HepG2 (cell line): ENCODE results near the gene ADIRF.

Experiments used
- CREB1 ChIP-seq, 2 experiments: fragments of 450-650 bp in 1 of 2; IDR thresholded peaks; 2 replicates each; pipeline ENCODE4 v1.6.1; 2016 to 2017; ENCODE audit warnings: control low read depth in 1 of 2, mild to moderate bottlenecking in 1 of 2, missing compliant biosample characterization in 1 of 2, missing genetic modification characterization in 1 of 2
- EED ChIP-seq: sonication (generic); formaldehyde crosslinking; IDR thresholded peaks from 2 replicates; pipeline ENCODE4 v1.5.0; 2020; ENCODE audit warnings: mild to moderate bottlenecking, missing genetic modification reagents
- ELF4 ChIP-seq: sonication (generic); formaldehyde crosslinking; IDR thresholded peaks from 2 replicates; pipeline ENCODE4 v1.5.0; 2020; ENCODE audit warnings: missing genetic modification reagents, mild to moderate bottlenecking, moderate library complexity, borderline replicate concordance
- EZH2 ChIP-seq: conservative IDR thresholded peaks from 2 replicates; pipeline ENCODE4 v1.6.1; 2012; ENCODE audit warnings: mild to moderate bottlenecking, low read depth, low read length, moderate library complexity
- FOXM1 ChIP-seq: sonication (generic); formaldehyde crosslinking; IDR thresholded peaks from 2 replicates; pipeline ENCODE4 v1.5.0; 2020; ENCODE audit warnings: missing genetic modification reagents
- HDAC2 ChIP-seq: sonication (generic); formaldehyde crosslinking; IDR thresholded peaks from 2 replicates; pipeline ENCODE4 v1.4.0; 2020; ENCODE audit warnings: missing genetic modification reagents
- JUN ChIP-seq: sonication (generic); formaldehyde crosslinking; IDR thresholded peaks from 2 replicates; pipeline ENCODE4 v1.4.0; 2020; ENCODE audit warnings: mild to moderate bottlenecking, missing genetic modification reagents
- MBD4 ChIP-seq: IDR thresholded peaks from 2 replicates; pipeline ENCODE4 v1.6.1; 2012; ENCODE audit warnings: low read length, inconsistent platforms, borderline replicate concordance
- POLR2A ChIP-seq, 2 experiments: IDR thresholded peaks; 2 replicates each; pipeline ENCODE4 v1.6.1; 2011; ENCODE audit warnings: low read depth in 2 of 2, low read length in 2 of 2, mild to moderate bottlenecking in 1 of 2, moderate library complexity in 1 of 2; ENCODE audit not compliant: insufficient read depth in 1 of 2
- POLR2AphosphoS2 ChIP-seq: IDR thresholded peaks from 2 replicates; pipeline ENCODE4 v1.6.1; 2011; ENCODE audit warnings: low read depth, low read length, improper control_type of control experiment
- TF ChIP-seq, protein P1 (sequence below): sonication (generic); formaldehyde crosslinking; IDR thresholded peaks from 2 replicates; pipeline ENCODE4 v1.5.0; 2020; ENCODE audit warnings: mild to moderate bottlenecking, missing genetic modification reagents, moderate library complexity
- TF ChIP-seq, protein P2 (sequence below): sonication (generic); formaldehyde crosslinking; IDR thresholded peaks from 2 replicates; pipeline ENCODE4 v1.5.1; 2020; ENCODE audit warnings: missing genetic modification reagents, mild to moderate bottlenecking, borderline replicate concordance

DNA sequence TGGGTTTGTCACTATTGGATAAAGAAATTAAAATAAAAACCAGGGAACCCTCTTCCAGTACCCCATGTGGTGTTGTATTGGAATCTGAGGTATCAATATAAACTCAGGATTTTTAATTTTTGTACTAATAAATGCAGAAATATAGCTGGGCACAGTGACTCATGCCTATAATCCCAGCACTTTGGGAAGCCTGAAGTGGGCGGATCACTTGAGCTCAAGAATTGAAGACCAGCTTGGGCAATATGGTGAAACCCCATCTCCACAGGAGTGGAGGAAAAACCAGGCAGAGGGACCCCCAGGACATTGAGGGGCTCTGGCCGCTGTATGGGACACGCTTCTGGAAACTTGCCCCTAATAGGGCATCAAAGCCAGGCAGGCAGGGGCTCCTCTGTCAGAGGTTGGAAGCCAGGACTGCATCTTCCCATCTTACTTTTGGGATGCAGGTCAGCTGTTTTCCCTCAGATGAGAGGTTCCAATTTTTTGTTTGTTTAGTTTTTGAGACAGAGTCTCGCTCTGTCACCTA, 11.1 kb downstream of the ADIRF start:
- TF ChIP-seq HDAC2 (no peak), POLR2A (IDR thresholded peaks at IDR 0.05; ENCODE audit: insufficient read depth in 1 of 2, low read depth in 2 of 2, low read length in 2 of 2) (no peak), POLR2AphosphoS2 (no peak), CREB1 (IDR thresholded peaks at IDR 0.05) (no peak), CREB1 (CRISPR knock-in tag; IDR thresholded peaks at IDR 0.05) (no peak), MBD4 (no peak), FOXM1 (CRISPR knock-in tag) (no peak), EZH2 (no peak), JUN (CRISPR knock-in tag) (no peak), EED (CRISPR knock-in tag) (no peak), ELF4 (no peak)
- TF ChIP-seq, protein P1, sequence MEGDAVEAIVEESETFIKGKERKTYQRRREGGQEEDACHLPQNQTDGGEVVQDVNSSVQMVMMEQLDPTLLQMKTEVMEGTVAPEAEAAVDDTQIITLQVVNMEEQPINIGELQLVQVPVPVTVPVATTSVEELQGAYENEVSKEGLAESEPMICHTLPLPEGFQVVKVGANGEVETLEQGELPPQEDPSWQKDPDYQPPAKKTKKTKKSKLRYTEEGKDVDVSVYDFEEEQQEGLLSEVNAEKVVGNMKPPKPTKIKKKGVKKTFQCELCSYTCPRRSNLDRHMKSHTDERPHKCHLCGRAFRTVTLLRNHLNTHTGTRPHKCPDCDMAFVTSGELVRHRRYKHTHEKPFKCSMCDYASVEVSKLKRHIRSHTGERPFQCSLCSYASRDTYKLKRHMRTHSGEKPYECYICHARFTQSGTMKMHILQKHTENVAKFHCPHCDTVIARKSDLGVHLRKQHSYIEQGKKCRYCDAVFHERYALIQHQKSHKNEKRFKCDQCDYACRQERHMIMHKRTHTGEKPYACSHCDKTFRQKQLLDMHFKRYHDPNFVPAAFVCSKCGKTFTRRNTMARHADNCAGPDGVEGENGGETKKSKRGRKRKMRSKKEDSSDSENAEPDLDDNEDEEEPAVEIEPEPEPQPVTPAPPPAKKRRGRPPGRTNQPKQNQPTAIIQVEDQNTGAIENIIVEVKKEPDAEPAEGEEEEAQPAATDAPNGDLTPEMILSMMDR = no peak
- TF ChIP-seq, protein P2, sequence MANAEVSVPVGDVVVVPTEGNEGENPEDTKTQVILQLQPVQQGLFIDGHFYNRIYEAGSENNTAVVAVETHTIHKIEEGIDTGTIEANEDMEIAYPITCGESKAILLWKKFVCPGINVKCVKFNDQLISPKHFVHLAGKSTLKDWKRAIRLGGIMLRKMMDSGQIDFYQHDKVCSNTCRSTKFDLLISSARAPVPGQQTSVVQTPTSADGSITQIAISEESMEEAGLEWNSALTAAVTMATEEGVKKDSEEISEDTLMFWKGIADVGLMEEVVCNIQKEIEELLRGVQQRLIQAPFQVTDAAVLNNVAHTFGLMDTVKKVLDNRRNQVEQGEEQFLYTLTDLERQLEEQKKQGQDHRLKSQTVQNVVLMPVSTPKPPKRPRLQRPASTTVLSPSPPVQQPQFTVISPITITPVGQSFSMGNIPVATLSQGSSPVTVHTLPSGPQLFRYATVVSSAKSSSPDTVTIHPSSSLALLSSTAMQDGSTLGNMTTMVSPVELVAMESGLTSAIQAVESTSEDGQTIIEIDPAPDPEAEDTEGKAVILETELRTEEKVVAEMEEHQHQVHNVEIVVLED (CRISPR knock-in tag) = no peak
